WERI-Rb-1 (cell line): ENCODE data around the gene ELOVL6.
A peak's percentile ranks its signal among the peaks of the same experiment; 100 is the strongest.

Experiments used
- DNase-seq: peaks from one replicate; pipeline ENCODE4 v3.0.0-alpha.2; 2020
- H3K27ac ChIP-seq: fragments of 250-450 bp; sonication (Bioruptor Pico); 2 replicates; pipeline ENCODE4 v1.5.1; 2020; ENCODE audit warnings: mild to moderate bottlenecking, moderate library complexity
- H3K27me3 ChIP-seq: fragments of 250-450 bp; sonication (Bioruptor Pico); 2 replicates; pipeline ENCODE4 v1.5.1; 2021; ENCODE audit warnings: mild to moderate bottlenecking, low read depth, moderate library complexity; ENCODE audit not compliant: insufficient read depth, severe bottlenecking
- H3K36me3 ChIP-seq: fragments of 250-450 bp; sonication (Bioruptor Pico); 2 replicates; pipeline ENCODE4 v1.5.1; 2020; ENCODE audit warnings: mild to moderate bottlenecking, moderate library complexity
- H3K4me3 ChIP-seq: 2 replicates; pipeline ENCODE4 v1.5.1; 2011; ENCODE audit warnings: low read depth, mild to moderate bottlenecking, control low read depth, low read length
- H3K9me3 ChIP-seq: fragments of 250-450 bp; sonication (Bioruptor Pico); 2 replicates; pipeline ENCODE4 v1.5.1; 2021; ENCODE audit warnings: mild to moderate bottlenecking, moderate library complexity; ENCODE audit not compliant: severe bottlenecking
- CTCF ChIP-seq: IDR thresholded peaks from 2 replicates; pipeline ENCODE4 v1.5.1; 2011; ENCODE audit warnings: low read depth, mild to moderate bottlenecking, control low read depth, inconsistent platforms, low read length

Gene ELOVL6

GRCh38 chr4:110211770-110212061 lies 13.3 kb upstream of the ELOVL6 start:
- no peak for DNase-seq
- Histone ChIP-seq H3K27ac (no peak overlapping the region), H3K9me3 (no peaks in the 10 kb centered on the region), H3K36me3 (no peaks in the 10 kb centered on the region), H3K27me3 (no peaks in the 10 kb centered on the region), H3K4me3 (no peak overlapping the region)
- TF ChIP-seq CTCF: no peak

- peak; percentile 62 for TF ChIP-seq CTCF
- H3K27ac ChIP-seq: no peak overlapping the region
- no peak overlapping the region for H3K4me3 ChIP-seq
- no peaks in the 10 kb centered on the region for H3K36me3 ChIP-seq
- DNase-seq: peak; percentile 36
- no peaks in the 10 kb centered on the region for H3K27me3 ChIP-seq
- H3K9me3 ChIP-seq: no peaks in the 10 kb centered on the region
Observed at GRCh38 chr4:110211007-110211769, 12.8 kb upstream of the ELOVL6 start.

GRCh38 chr4:110208419-110208818 lies 10.0 kb upstream of the ELOVL6 start:
- no peak overlapping the region for H3K27ac ChIP-seq
- TF ChIP-seq CTCF: no peak
- no peaks in the 10 kb centered on the region for H3K36me3 ChIP-seq
- H3K27me3 ChIP-seq: no peaks in the 10 kb centered on the region
- H3K9me3 ChIP-seq: no peaks in the 10 kb centered on the region
- no peak for DNase-seq
- no peak overlapping the region for H3K4me3 ChIP-seq

GRCh38 chr4:110207233-110207632 lies 8.8 kb upstream of the ELOVL6 start:
- no peak for TF ChIP-seq CTCF
- DNase-seq: no peak
- Histone ChIP-seq H3K9me3 (no peaks in the 10 kb centered on the region), H3K27ac (no peak overlapping the region), H3K27me3 (no peaks in the 10 kb centered on the region), H3K36me3 (no peaks in the 10 kb centered on the region), H3K4me3 (no peak overlapping the region)

GRCh38 chr4:110202024-110202423 lies 3.6 kb upstream of the ELOVL6 start:
- no peak overlapping the region for H3K4me3 ChIP-seq
- no peak overlapping the region for H3K27ac ChIP-seq
- H3K9me3 ChIP-seq: no peaks in the 10 kb centered on the region
- no peak for DNase-seq
- H3K36me3 ChIP-seq: no peaks in the 10 kb centered on the region
- no peak for TF ChIP-seq CTCF
- no peaks in the 10 kb centered on the region for H3K27me3 ChIP-seq

- TF ChIP-seq CTCF: no peak
- H3K4me3 ChIP-seq: no peak overlapping the region
- DNase-seq: no peak
Observed at GRCh38 chr4:110201502-110201901, 3.1 kb upstream of the ELOVL6 start.

More at GRCh38 chr4:110201502-110201901, 3.1 kb upstream of the ELOVL6 start:
- Histone ChIP-seq H3K27ac (no peak overlapping the region), H3K9me3 (no peaks in the 10 kb centered on the region), H3K36me3 (no peaks in the 10 kb centered on the region), H3K27me3 (no peaks in the 10 kb centered on the region)
